HFFc6 (cell line): ENCODE data around the gene GJD3. TPM values are rescaled to one million over a fixed set of nuclear protein-coding genes. Genes with fewer than 3 reads are reported as not detected.

ENCODE experiments used
- DNase-seq: peaks from one replicate; pipeline ENCODE4 v3.0.0-alpha.2; 2018
- H3K27ac Mint-ChIP-seq: 2 replicates; pipeline ENCODE4 v1.8.0; 2020; ENCODE audit warnings: mild to moderate bottlenecking, mixed read lengths
- H3K27me3 Mint-ChIP-seq: 2 replicates; pipeline ENCODE4 v1.8.0; 2021; ENCODE audit warnings: mild to moderate bottlenecking, moderate library complexity, mixed read lengths; ENCODE audit not compliant: insufficient read depth
- H3K36me3 Mint-ChIP-seq: 2 replicates; pipeline ENCODE4 v1.8.0; 2021; ENCODE audit warnings: low read depth, mixed read lengths
- H3K4me1 Mint-ChIP-seq: 2 replicates; pipeline ENCODE4 v1.8.0; 2020; ENCODE audit warnings: low read depth, mixed read lengths
- H3K4me3 Mint-ChIP-seq: 2 replicates; pipeline ENCODE4 v1.8.0; 2020; ENCODE audit warnings: mild to moderate bottlenecking, moderate library complexity, mixed read lengths
- H3K9me3 Mint-ChIP-seq: 2 replicates; pipeline ENCODE4 v1.8.0; 2020; ENCODE audit warnings: mild to moderate bottlenecking, mixed read lengths
- total RNA-seq, 6 experiments: library from RNA; stranded (reverse); fragmentation: NEBNext Ultra II Directional; extraction: Animal tissue kit (Norgen Biotek cat#: 25700); gene quantifications; 2 replicates in 1 of 6; 3 replicates in 5 of 6; pipeline ENCODE4 v1.2.3, GENCODE V29; 2021
- TF ChIP-seq, protein P1 (sequence below): fragments of 200-600 bp; sonication (generic); IDR thresholded peaks from 2 replicates; pipeline ENCODE4 v1.5.0; 2021; ENCODE audit warnings: antibody characterized with exemption, mild to moderate bottlenecking

The GJD3 gene
- total RNA-seq, 6 experiments from 2014 or later: 0.36 to 1.4 (median 0.81) TPM

GRCh38 chr17:40346765-40347158, 17.8 kb downstream of the GJD3 start:
- TF ChIP-seq, protein P1, sequence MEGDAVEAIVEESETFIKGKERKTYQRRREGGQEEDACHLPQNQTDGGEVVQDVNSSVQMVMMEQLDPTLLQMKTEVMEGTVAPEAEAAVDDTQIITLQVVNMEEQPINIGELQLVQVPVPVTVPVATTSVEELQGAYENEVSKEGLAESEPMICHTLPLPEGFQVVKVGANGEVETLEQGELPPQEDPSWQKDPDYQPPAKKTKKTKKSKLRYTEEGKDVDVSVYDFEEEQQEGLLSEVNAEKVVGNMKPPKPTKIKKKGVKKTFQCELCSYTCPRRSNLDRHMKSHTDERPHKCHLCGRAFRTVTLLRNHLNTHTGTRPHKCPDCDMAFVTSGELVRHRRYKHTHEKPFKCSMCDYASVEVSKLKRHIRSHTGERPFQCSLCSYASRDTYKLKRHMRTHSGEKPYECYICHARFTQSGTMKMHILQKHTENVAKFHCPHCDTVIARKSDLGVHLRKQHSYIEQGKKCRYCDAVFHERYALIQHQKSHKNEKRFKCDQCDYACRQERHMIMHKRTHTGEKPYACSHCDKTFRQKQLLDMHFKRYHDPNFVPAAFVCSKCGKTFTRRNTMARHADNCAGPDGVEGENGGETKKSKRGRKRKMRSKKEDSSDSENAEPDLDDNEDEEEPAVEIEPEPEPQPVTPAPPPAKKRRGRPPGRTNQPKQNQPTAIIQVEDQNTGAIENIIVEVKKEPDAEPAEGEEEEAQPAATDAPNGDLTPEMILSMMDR: no peak
- Mint-ChIP-seq H3K27ac (peak overlapping the region; percentile 16; the same call in 1 of the 2 replicates), H3K36me3 (peaks cover 20% of the 10 kb centered on the region), H3K4me3 (no peak overlapping the region), H3K27me3 (peaks cover 5% of the 10 kb centered on the region), H3K9me3 (no peaks in the 10 kb centered on the region), H3K4me1 (peaks cover 58% of the 10 kb centered on the region)
- DNase-seq: no peak

DNA sequence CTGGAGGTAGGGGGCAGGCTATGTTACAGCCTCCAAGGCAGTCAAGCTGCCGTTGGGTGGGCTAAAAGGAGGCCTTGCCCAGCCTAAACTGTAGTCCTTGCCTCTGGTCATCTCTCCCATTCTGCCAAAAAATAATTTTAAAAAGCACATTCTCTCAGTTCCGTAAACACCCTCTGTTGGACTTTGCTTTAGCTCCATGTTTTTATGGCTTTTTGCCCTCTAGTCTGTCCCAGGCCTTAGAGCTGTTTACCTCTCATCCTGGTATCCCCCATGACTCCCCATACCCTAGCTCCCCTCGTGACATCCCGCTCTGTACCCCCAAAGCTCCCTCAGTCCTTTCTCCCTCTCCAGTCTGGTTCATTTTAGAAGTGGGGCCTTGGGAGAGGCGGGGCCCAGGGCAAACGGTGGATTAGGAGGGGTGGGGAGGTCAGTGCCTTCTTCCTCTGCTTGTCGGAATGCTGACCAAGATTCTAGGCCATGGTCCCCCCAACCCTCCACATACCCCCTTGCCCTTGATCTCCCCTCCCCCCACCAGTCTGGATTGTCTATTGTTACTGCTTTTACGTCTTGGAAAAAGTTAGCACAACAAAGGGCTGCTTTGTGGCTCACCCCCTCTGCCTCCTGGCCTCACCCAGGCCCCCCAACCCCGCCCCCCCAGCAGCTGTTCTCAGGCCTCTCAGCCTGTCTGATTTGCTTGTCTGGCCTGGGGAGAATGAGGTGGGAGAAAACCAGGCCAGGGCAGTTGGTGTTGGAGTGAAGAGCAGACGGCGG, 18.4 kb downstream of the GJD3 start:
- peaks cover 20% of the 10 kb centered on the region for H3K36me3 Mint-ChIP-seq
- peaks cover 5% of the 10 kb centered on the region for H3K27me3 Mint-ChIP-seq
- peak overlapping the region; percentile 93 for H3K4me3 Mint-ChIP-seq
- peaks cover 59% of the 10 kb centered on the region for H3K4me1 Mint-ChIP-seq
- no peaks in the 10 kb centered on the region for H3K9me3 Mint-ChIP-seq
- TF ChIP-seq, protein P1: no peak
- peak overlapping the region; percentile 86 for H3K27ac Mint-ChIP-seq
- no peak for DNase-seq

- Mint-ChIP-seq H3K27me3 (peaks cover 5% of the 10 kb centered on the region), H3K27ac (peak overlapping the region; percentile 86), H3K4me3 (peak overlapping the region; percentile 93), H3K4me1 (peaks cover 67% of the 10 kb centered on the region), H3K9me3 (no peaks in the 10 kb centered on the region), H3K36me3 (peaks cover 20% of the 10 kb centered on the region)
- peak; percentile 40 for DNase-seq
- TF ChIP-seq, protein P1: no peak
Measured at GRCh38 chr17:40345161-40345993, 19.2 kb downstream of the GJD3 start.

- TF ChIP-seq, protein P1: no peak
- Mint-ChIP-seq H3K4me1 (peaks cover 65% of the 10 kb centered on the region), H3K4me3 (peak overlapping the region; percentile 93), H3K27ac (peak overlapping the region; percentile 86), H3K27me3 (peaks cover 5% of the 10 kb centered on the region), H3K36me3 (peaks cover 13% of the 10 kb centered on the region; the same call in 1 of the 2 replicates), H3K9me3 (no peaks in the 10 kb centered on the region)
- DNase-seq: no peak
Measured at GRCh38 chr17:40344421-40345160, 19.9 kb downstream of the GJD3 start.
